Activated naive CD8-positive, alpha-beta T cell treated with anti-CD3 and anti-CD28 coated beads for 36 hours (primary cell): Measurements from ENCODE around the gene PCDH17. TPM values are rescaled to one million over a fixed set of nuclear protein-coding genes. Genes with fewer than 3 reads are reported as not detected.

Experiments used
- DNase-seq: peaks from one replicate; pipeline ENCODE4 v3.0.0; 2021
- H3K27ac Mint-ChIP-seq: one replicate; pipeline ENCODE4 v1.8.0; 2022; ENCODE audit warnings: mild to moderate bottlenecking, moderate library complexity, mixed read lengths
- H3K27me3 Mint-ChIP-seq: one replicate; pipeline ENCODE4 v1.8.0; 2022; ENCODE audit warnings: mild to moderate bottlenecking, mixed read lengths
- H3K36me3 Mint-ChIP-seq: one replicate; pipeline ENCODE4 v1.8.0; 2021; ENCODE audit warnings: mild to moderate bottlenecking, mixed read lengths
- H3K4me1 Mint-ChIP-seq: one replicate; pipeline ENCODE4 v1.8.0; 2021; ENCODE audit warnings: mixed read lengths
- H3K4me3 Mint-ChIP-seq: one replicate; pipeline ENCODE4 v1.8.0; 2022; ENCODE audit warnings: mild to moderate bottlenecking, moderate library complexity, mixed read lengths
- H3K9me3 Mint-ChIP-seq: one replicate; pipeline ENCODE4 v1.8.0; 2022; ENCODE audit warnings: mixed read lengths
- total RNA-seq, 2 experiments: library from RNA; stranded (reverse); gene quantifications; one replicate each; pipeline ENCODE4 v1.2.3, GENCODE V29; 2021

The PCDH17 gene
- total RNA-seq, 2 experiments from 2014 or later: not detected

DNA sequence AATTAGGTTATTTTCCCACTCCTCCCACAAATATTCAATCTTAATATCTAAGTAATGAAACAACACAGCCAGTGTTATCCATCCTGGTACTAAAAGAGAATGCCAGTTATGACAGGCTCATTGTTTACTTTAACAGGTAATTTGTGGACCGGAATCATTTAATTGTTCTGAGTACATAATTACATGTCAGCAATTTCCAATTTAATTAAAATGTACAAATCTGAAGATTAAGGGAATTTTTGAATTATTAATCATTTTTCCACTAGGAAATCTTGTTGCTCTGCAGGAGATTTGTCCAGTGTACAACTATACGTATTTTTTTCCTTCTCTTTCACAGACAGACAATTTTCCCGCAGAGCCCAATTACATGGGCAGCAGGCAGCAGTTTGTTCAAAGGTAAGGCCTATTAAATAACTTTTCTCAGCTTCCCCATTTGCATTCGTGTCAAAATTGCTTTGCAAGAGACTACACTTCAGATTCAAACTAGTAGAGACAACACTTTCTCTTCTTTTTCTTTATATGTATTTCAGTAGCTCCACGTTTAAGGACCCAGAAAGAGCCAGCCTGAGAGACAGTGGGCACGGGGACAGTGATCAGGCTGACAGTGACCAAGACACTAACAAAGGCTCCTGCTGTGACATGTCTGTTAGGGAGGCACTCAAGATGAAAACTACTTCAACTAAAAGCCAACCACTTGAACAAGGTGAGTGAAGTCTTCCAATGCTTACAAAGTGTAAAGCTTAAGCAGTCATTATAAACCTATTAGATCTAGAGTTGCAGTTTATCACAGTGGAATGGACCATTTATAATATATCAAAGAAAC lies 34.8 kb downstream of the PCDH17 start:
- Mint-ChIP-seq H3K27me3 (no peaks in the 10 kb centered on the region), H3K9me3 (peaks cover 2% of the 10 kb centered on the region), H3K4me3 (no peak overlapping the region), H3K4me1 (no peaks in the 10 kb centered on the region), H3K27ac (no peak overlapping the region), H3K36me3 (no peaks in the 10 kb centered on the region)
- DNase-seq: no peak

GRCh38 chr13:57672168-57672567 lies 40.6 kb downstream of the PCDH17 start:
- no peak for DNase-seq
- Mint-ChIP-seq H3K4me1 (no peaks in the 10 kb centered on the region), H3K36me3 (no peaks in the 10 kb centered on the region), H3K27me3 (no peaks in the 10 kb centered on the region), H3K27ac (no peak overlapping the region), H3K9me3 (no peaks in the 10 kb centered on the region), H3K4me3 (no peak overlapping the region)

- no peak for DNase-seq
- H3K27me3 Mint-ChIP-seq: no peaks in the 10 kb centered on the region
- H3K4me3 Mint-ChIP-seq: no peak overlapping the region
- no peaks in the 10 kb centered on the region for H3K9me3 Mint-ChIP-seq
- no peaks in the 10 kb centered on the region for H3K36me3 Mint-ChIP-seq
- no peak overlapping the region for H3K27ac Mint-ChIP-seq
- no peaks in the 10 kb centered on the region for H3K4me1 Mint-ChIP-seq
Measured at GRCh38 chr13:57673197-57673596, 41.7 kb downstream of the PCDH17 start.

- Mint-ChIP-seq H3K9me3 (no peaks in the 10 kb centered on the region), H3K27me3 (no peaks in the 10 kb centered on the region), H3K36me3 (no peaks in the 10 kb centered on the region), H3K27ac (no peak overlapping the region), H3K4me1 (no peaks in the 10 kb centered on the region), H3K4me3 (no peak overlapping the region)
- DNase-seq: no peak
Measured at GRCh38 chr13:57675526-57675925, 44.0 kb downstream of the PCDH17 start.

GRCh38 chr13:57680609-57681008 lies 49.1 kb downstream of the PCDH17 start:
- H3K4me3 Mint-ChIP-seq: no peak overlapping the region
- no peaks in the 10 kb centered on the region for H3K9me3 Mint-ChIP-seq
- DNase-seq: no peak
- no peaks in the 10 kb centered on the region for H3K4me1 Mint-ChIP-seq
- no peaks in the 10 kb centered on the region for H3K36me3 Mint-ChIP-seq
- no peak overlapping the region for H3K27ac Mint-ChIP-seq
- no peaks in the 10 kb centered on the region for H3K27me3 Mint-ChIP-seq

DNA sequence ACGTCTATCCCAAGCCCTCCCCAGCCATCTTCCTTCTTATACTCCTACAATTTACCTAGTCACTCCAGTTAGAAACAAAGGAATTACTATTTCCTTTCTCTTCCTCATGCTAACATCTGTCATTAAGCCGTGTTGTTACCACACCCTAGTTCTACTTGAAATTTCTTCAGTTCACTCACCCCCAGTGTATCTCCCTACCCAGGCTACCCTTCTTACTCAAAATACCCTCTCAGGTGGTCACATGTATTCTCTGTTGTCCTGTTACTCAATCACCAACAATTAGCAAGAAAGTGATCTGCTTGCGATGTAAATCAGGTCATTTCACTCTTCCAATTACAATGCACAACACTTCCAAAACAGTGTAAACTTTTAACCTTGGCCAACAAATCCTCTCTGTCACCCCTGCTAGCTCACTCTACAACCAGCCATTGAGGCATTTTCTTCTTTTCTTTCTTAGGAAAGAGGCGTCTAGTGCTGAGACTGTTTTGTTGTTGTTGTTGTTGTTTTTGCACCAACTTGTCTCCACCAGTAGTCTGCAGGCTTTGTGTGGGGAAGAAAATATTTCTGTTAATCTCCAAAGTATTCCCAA lies 50.7 kb downstream of the PCDH17 start:
- no peaks in the 10 kb centered on the region for H3K27me3 Mint-ChIP-seq
- H3K36me3 Mint-ChIP-seq: no peaks in the 10 kb centered on the region

GRCh38 chr13:57698851-57699250 lies 67.3 kb downstream of the PCDH17 start:
- no peak overlapping the region for H3K4me3 Mint-ChIP-seq
- H3K36me3 Mint-ChIP-seq: no peaks in the 10 kb centered on the region
- H3K27me3 Mint-ChIP-seq: no peaks in the 10 kb centered on the region
- peaks cover 2% of the 10 kb centered on the region for H3K9me3 Mint-ChIP-seq
- no peak overlapping the region for H3K27ac Mint-ChIP-seq
- DNase-seq: no peak
- no peaks in the 10 kb centered on the region for H3K4me1 Mint-ChIP-seq

More for the DNA sequence above, 50.7 kb downstream of the PCDH17 start:
- Mint-ChIP-seq H3K9me3 (no peaks in the 10 kb centered on the region), H3K27ac (no peak overlapping the region), H3K4me1 (no peaks in the 10 kb centered on the region), H3K4me3 (no peak overlapping the region)
- no peak for DNase-seq

GRCh38 chr13:57704031-57704430 lies 72.5 kb downstream of the PCDH17 start:
- Mint-ChIP-seq H3K27ac (no peak overlapping the region), H3K4me3 (no peak overlapping the region), H3K27me3 (no peaks in the 10 kb centered on the region), H3K36me3 (no peaks in the 10 kb centered on the region), H3K4me1 (no peaks in the 10 kb centered on the region), H3K9me3 (peaks cover 1% of the 10 kb centered on the region)
- no peak for DNase-seq

- H3K9me3 Mint-ChIP-seq: no peaks in the 10 kb centered on the region
- no peak overlapping the region for H3K27ac Mint-ChIP-seq
- no peak for DNase-seq
- H3K27me3 Mint-ChIP-seq: no peaks in the 10 kb centered on the region
- H3K4me3 Mint-ChIP-seq: no peak overlapping the region
- H3K4me1 Mint-ChIP-seq: no peaks in the 10 kb centered on the region
- no peaks in the 10 kb centered on the region for H3K36me3 Mint-ChIP-seq
Measured at GRCh38 chr13:57716295-57716694, 84.8 kb downstream of the PCDH17 start.

- Mint-ChIP-seq H3K4me1 (no peaks in the 10 kb centered on the region), H3K27me3 (no peaks in the 10 kb centered on the region), H3K9me3 (peaks cover 1% of the 10 kb centered on the region), H3K27ac (no peak overlapping the region), H3K4me3 (no peak overlapping the region), H3K36me3 (no peaks in the 10 kb centered on the region)
- DNase-seq: no peak
Measured at GRCh38 chr13:57724486-57725272, 93.1 kb downstream of the PCDH17 start.

GRCh38 chr13:57725480-57725879 lies 93.9 kb downstream of the PCDH17 start:
- H3K27me3 Mint-ChIP-seq: no peaks in the 10 kb centered on the region
- H3K36me3 Mint-ChIP-seq: no peaks in the 10 kb centered on the region
- H3K4me1 Mint-ChIP-seq: no peaks in the 10 kb centered on the region
- no peak overlapping the region for H3K4me3 Mint-ChIP-seq
- H3K9me3 Mint-ChIP-seq: peaks cover 1% of the 10 kb centered on the region
- no peak overlapping the region for H3K27ac Mint-ChIP-seq
- DNase-seq: no peak

- H3K36me3 Mint-ChIP-seq: no peaks in the 10 kb centered on the region
- no peak overlapping the region for H3K27ac Mint-ChIP-seq
- H3K4me1 Mint-ChIP-seq: no peaks in the 10 kb centered on the region
- peaks cover 1% of the 10 kb centered on the region for H3K9me3 Mint-ChIP-seq
- H3K27me3 Mint-ChIP-seq: no peaks in the 10 kb centered on the region
- DNase-seq: no peak
- H3K4me3 Mint-ChIP-seq: no peak overlapping the region
Measured at GRCh38 chr13:57726981-57727380, 95.4 kb downstream of the PCDH17 start.

DNA sequence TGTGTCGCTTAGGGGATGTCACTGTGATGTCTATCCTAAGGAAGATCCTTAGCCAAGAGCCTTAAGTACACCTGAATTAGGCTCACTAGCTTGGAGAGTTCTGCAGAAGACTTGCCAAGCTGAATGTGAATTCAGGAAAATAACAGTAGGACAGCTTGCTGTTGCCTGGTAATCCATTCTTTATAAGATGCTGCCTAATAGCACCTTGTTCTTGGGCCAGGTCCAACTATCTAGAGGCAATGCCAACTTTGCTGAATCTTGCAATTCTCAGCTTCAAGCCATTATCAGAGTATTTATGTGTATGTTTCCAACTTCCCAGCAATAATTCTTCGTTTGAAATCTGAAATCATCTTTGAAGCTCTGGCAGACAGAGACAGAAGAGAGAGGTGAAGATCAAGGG lies 102.8 kb downstream of the PCDH17 start:
- no peaks in the 10 kb centered on the region for H3K27me3 Mint-ChIP-seq
- peaks cover 3% of the 10 kb centered on the region for H3K9me3 Mint-ChIP-seq
- no peak for DNase-seq
- H3K36me3 Mint-ChIP-seq: no peaks in the 10 kb centered on the region
- no peaks in the 10 kb centered on the region for H3K4me1 Mint-ChIP-seq
- no peak overlapping the region for H3K27ac Mint-ChIP-seq
- no peak overlapping the region for H3K4me3 Mint-ChIP-seq

DNA sequence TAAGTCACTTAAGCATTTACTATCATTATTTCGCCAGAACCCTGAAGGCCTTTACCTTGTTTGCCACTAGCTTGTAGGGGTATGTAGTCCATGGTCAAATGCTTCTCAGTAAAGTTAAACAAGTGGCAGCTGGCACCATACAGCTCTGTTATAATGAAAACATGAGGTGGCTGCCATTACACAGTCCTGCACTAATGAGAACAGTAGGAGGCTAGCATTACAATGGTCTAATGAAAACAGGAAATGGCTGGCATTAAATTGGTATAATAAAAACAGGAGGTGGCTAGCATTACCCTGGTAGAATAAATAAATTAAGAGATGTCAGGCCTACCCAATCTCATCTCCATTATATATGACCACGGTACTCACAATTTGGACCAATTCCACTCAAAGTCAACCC lies 107.5 kb downstream of the PCDH17 start:
- DNase-seq: no peak
- Mint-ChIP-seq H3K4me1 (no peaks in the 10 kb centered on the region), H3K36me3 (no peaks in the 10 kb centered on the region), H3K4me3 (no peak overlapping the region), H3K27me3 (no peaks in the 10 kb centered on the region), H3K9me3 (peaks cover 5% of the 10 kb centered on the region), H3K27ac (no peak overlapping the region)

DNA sequence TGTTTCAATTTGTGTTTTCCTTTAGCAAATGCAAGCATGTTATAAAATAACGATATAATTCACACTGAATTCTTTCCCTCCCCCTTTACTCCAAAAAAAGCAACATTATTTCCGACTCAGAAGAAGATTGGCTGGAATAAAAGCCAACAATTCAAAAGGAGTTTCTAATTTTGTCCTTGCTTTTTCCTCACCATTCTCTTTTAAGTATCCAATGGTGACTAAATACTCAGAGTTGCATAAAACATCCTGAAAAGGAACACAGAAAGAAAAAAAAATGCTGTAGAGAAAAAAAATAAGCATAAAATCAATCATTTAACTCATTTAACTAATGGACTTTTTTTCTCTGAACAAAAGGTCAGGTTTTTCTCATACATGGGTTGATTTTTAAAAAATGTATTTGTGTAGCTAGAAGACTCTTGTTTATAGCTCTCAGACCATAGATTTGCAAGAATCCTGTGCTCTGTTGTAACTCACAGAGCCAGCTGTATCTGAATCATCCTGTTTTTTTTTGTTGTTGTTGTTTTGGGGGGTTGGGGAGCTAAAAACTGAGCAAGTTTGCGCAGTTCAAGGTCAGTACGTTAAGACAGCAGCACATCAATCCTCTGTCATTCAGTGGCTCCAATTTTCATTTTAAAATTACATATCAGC lies 108.1 kb downstream of the PCDH17 start:
- no peak for DNase-seq
- Mint-ChIP-seq H3K27me3 (no peaks in the 10 kb centered on the region), H3K4me1 (no peaks in the 10 kb centered on the region)

More for the DNA sequence above, 108.1 kb downstream of the PCDH17 start:
- Mint-ChIP-seq H3K9me3 (peaks cover 5% of the 10 kb centered on the region), H3K4me3 (no peak overlapping the region), H3K27ac (no peak overlapping the region), H3K36me3 (no peaks in the 10 kb centered on the region)
